ENCODE measurements around the gene LRRC58. TPM values are rescaled to one million over a fixed set of nuclear protein-coding genes. Genes with fewer than 3 reads are reported as not detected.

Gene LRRC58
- 26.2 and 26.3 TPM in 2 replicates for total RNA-seq

GRCh38 chr3:120348991-120349854 is at the start of gene LRRC58:
Gene LRRC58 (minus strand): TSS chr3:120349354. CDS start chr3:120349243, 111 bp downstream.

GRCh38 chr3:120284747-120285507 is 64.2 kb downstream of the LRRC58 start, which contains the start of gene GPR156:
Gene GPR156 (minus strand): TSS chr3:120285222. CDS start chr3:120244098, 41,124 bp downstream.

Other genes starting within 250 kb of the LRRC58 start
- 0.38 and 0.56 TPM in 2 replicates for gene GPR156, start 64.1 kb downstream of the LRRC58 start, total RNA-seq
- gene FSTL1, start 101.6 kb upstream of the LRRC58 start, total RNA-seq, result 960 and 2,112 TPM in 2 replicates
- 19.7 and 27.1 TPM in 2 replicates for gene NDUFB4, start 247.0 kb upstream of the LRRC58 start, total RNA-seq